Measurements from ENCODE around the gene FGR.
"Not testable (repeated sequence)": the region's sequence is repeated elsewhere in the genome, so short reads cannot be mapped to it uniquely, and the experiment has no call there.

The FGR gene

DNA sequence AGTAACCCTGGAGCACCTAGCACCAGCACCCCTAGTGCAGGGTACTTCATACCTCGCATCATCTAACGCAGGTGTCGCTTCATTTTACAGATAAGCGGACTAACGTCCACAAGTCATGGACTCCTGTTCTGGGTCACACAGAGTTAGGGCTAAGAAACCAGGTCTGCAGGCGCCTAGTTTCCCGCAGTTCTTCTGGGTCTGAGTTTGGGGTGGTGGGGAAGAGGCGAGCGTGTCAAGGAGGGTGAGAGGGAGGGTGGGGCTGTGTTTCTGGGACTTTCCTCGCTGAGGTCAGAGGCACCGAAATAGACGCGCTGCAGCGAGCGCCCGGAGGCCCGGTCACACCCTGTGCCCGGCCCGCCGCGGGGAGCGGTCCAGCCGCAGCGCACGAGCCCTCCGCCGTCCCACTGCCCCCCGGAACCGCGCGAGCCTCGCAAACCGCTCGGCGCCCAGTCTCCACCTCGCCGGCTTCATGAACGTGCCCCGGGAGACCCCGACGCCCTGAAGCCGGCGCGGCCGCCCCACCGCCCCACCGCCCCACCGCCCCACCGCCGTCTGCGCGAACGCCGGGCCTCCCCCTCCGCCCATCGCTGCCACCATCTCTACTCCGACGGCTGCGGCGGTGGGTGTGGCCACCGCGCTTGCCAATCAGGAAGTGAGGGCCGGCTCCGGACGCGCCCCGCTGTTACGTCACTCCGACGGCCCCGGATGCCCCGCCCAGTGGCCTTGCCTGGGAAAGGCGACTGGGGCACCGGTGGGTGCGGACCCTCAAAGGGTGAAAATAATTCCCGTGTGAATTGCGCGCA is 24.7 kb upstream of the FGR start:
- DNase-seq, result peak; percentile 86

GRCh38 chr1:27658951-27659496 is 24.0 kb upstream of the FGR start:
- DNase-seq, result no peak

GRCh38 chr1:27656157-27656893 is 21.3 kb upstream of the FGR start:
- DNase-seq, result no peak

DNA sequence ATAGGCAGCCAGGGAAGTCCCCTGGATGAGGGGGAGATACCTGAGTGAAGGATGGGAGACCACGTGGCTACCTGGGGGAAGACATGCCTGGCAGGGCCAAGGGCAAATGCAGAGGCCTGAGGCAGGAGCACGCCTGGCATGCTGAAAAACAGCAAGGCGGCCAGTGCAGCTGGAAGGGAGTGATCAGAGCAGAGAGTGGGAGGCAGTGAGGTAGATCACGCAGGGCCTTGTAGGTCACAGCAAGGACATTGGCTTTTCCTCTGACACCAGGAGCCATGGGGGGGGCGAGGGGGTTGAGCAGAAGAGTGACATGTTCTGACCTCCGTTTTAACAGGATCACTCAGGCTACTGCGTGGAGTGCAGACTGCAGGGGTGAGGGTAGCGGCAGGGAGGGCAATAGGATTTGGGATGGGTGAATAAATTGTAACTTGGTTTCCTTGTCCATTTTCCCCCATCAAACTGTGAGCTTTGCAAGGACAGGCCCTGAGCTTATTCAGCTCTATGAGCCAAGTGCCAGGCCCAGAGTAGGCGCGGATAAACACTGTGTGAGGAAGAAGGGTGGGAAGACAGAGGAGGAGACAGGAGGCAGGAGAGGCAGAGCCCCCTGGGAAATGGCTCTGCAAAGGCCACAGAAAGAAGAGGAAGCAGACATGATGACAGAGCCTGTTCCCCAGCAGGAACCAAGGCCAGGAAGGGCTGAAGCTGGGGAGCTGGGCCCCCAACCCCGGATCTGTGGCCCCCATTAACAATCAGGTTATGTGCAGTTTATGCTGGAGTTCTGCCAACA is 20.4 kb upstream of the FGR start:
- no peak for DNase-seq

DNA sequence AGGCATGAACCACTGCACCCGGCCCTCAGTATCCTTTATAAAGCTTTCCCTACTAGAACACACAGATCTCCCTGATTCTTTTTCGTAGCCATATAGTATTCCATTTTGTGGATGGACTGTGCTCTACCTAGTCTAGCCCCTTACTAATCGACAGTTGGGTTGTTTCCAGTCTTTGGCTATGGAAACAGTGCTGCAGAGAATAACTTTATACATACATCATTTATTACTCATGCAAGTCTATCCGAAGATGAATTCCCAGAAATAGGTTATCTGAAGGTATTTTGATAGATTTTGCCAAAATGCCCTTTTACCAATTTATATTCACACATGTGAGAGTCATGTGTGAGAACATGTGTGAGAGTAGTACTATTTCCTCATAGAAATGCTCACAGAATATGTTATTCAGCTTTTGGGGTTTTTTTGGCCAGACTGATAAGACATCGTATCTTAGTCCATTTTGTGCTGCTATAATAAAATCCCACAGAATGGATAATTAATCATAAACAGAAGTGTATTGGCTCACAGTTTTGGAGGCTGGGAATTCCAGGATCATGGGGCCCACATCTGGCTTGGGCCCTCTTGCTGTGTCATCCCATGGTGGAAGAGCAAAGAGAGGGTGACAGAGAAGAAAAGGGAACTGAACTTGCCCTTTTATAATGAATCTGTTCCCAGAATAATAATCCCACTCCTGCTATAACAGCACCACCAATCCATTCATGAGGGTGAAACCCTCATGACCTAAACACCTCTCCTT is 17.3 kb upstream of the FGR start:
- no peak for DNase-seq

- DNase-seq, result peak; percentile 93
These were observed 15.7 kb upstream of the FGR start for GRCh38 chr1:27650539-27651175.

GRCh38 chr1:27650171-27650538 is 15.2 kb upstream of the FGR start:
- DNase-seq, result no peak

- DNase-seq, result no peak
These were observed 14.3 kb upstream of the FGR start for GRCh38 chr1:27649306-27649635.

- DNase-seq, result no peak
These were observed 13.8 kb upstream of the FGR start for GRCh38 chr1:27648602-27649305.

DNA sequence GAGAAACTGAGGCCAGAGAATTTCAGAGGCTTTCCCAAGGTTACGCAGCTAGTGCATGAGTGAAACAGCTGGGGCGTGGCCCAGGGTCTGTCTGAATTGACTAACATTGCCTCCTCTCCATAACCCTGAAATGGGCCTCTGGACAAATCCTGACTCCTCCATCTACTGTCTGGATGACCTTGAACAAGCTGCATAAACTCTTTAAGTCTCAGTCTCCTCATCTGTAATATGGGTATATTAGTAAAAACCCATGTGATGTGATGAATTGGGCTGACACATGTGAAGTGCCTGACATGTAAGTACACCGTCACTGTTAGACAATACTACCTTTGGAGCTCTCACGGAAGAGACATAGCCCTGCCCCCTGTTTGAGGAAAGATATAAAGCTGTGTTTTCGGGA is 12.3 kb upstream of the FGR start:
- no peak for DNase-seq

DNA sequence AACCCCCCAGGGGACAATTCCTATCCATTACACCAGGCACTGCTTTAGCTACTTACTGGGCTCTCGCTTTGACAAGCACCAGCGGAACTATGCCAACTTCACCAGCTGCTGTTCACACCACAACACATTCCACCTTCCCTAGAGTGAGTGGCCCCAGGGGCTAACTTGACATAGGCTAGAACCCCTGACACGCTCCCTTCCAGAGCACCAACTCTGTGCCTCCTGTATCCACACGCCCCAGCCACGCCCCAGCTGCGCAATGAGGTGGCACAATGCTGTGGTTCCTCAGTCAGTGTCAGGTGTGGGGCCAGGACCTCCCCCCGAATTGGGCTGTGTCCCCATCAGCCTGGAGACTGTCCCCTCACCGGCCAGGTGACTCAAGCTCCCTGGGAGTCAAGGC is 11.7 kb upstream of the FGR start:
- DNase-seq, result no peak

GRCh38 chr1:27645071-27645415 is 10.1 kb upstream of the FGR start:
- no peak for DNase-seq

- no peak for DNase-seq
These were observed 9.5 kb upstream of the FGR start for GRCh38 chr1:27644369-27645070.

DNA sequence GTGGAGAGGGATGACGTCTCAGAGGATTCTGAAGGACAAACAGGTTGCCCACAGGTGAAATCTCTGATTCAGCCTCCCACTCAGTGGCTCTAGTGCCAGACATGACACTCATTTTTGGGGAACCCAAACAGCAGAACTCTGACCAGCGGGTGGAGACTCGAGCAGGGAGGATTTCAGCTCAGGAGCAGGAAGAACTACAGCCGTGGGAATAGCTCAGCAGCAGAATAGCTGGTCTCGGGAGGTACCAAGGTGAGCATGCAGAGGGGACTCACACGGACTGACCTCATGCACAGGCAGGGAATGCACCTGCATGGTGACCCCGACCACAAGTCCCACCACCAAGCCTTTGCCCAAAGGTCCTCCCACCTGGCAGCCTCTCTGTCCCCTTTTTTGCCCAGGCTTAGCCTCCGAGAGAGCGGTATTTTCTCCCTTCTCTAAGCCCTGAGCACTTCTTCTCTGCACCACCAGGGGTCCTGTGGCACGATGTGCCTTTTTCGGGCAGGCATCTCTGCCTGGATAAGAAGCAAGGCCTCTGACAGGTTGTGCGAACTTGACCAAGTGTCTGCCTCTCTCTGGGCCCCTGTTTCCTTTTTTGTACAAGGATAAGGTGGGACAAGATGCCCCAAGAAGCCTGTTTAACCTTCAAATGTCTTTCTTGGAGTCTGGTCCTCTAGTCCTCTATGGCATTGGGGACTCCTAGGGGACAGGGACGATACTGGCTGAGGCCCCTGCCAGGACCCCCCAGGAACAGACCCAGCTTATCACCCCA is 8.8 kb upstream of the FGR start:
- DNase-seq, result peak; percentile 51

GRCh38 chr1:27640514-27640913 is 5.5 kb upstream of the FGR start:
- not testable (repeated sequence) for DNase-seq

GRCh38 chr1:27638805-27639204 is 3.8 kb upstream of the FGR start:
- DNase-seq, result no peak

- DNase-seq, result no peak
These were observed 3.2 kb upstream of the FGR start for GRCh38 chr1:27638047-27638734.

DNA sequence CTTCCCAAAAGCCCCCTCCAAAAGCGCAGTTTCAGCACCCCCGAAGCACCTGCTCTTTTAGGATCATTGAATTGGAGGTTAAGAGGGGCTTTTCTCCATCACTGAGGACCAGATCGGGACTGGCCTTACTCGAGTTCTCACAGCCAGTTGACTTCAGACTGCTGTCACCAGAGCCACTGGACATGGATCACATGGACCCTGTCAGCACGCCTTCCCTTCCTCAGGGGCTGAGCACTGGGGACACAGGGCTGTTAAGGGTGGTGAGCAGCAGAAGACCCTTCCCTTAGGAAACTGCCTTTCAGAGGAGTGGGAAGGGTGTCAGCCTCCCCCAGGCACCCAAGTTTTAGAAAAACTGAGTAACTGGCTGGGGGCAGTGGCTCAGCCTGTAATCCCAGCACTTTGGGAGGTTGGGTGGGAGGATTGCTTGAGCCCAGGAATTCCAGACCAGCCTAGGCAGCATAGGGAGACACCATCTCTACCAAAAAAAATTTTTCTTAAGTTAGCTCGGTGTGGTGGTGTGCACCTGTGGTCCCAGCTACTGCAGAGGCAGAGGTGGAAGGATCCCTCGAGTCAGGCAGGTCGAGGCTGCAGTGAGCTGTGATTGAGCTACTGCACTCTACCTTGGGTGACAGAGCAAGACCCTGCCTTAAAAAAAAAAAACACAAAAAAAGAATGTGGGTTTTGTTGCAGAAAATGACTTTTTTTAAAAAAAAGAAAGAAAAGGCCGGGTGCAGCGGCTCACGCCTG is 584 bp upstream of the FGR start:
- DNase-seq, result no peak
